K562 (cell line): ENCODE data around the gene RTP5. TPM values are rescaled to one million over a fixed set of nuclear protein-coding genes. Genes with fewer than 3 reads are reported as not detected.

Experiments
- ATAC-seq: fragments of 200-7000 bp; cut with Tn5 transposase; 3 replicates; pipeline ENCODE4 v1.9.1; 2020; ENCODE audit warnings: moderate library complexity
- BruUV-seq: library from RNA; stranded (reverse); fragments of 400-500 nt; replicated peaks from 2 replicates; lab custom pipeline; 2021; lab: Mats Ljungman, UMichigan
- CTCF ChIA-PET: fragments of 300-600 bp; formaldehyde crosslinking; extraction: SDS; loops from one replicate; lab custom pipeline; 2021; ENCODE audit warnings: low intra/inter-chr PET ratio; lab: Yijun Ruan, JAX
- POLR2A ChIA-PET: fragments of 300-600, 350-650 bp; sonication (Branson Sonifier 250); formaldehyde crosslinking; extraction: SDS; loops from one replicate; lab custom pipeline; 2021; ENCODE audit warnings: antibody characterized with exemption, inconsistent platforms; lab: Yijun Ruan, JAX
- DNase-seq, 4 experiments: peaks; one replicate each; pipeline versions ENCODE4 v3.0.0 to v3.0.0-alpha.2; 2011 to 2018; ENCODE audit warnings: low spot score in 3 of 4, mixed read lengths in 3 of 4; ENCODE audit errors: extremely low read depth in 1 of 4
- FAIRE-seq: peaks from 2 replicates; lab custom pipeline; 2011; peaks lifted over from hg19 to GRCh38; lab: Jason Lieb, UNC
- H2AFZ ChIP-seq: 2 replicates; pipeline ENCODE4 v1.6.0; 2011; ENCODE audit warnings: low read depth, low read length, control low read depth, inconsistent platforms
- H3K27ac ChIP-seq: fragments of 200-600 bp; 3 replicates; pipeline ENCODE4 v1.8.0; 2011; ENCODE audit warnings: low read depth, mild to moderate bottlenecking, control low read depth, inconsistent platforms, low read length, moderate library complexity, mixed read lengths; ENCODE audit errors: extremely low read depth
- H3K27me3 ChIP-seq, 2 experiments: fragments of 300-600 bp in 1 of 2; 2 replicates in 1 of 2; 3 replicates in 1 of 2; pipeline versions ENCODE4 v1.6.0 to v1.8.0; 2011; ENCODE audit warnings: inconsistent platforms in 2 of 2, low read length in 2 of 2, mild to moderate bottlenecking in 1 of 2, mixed read lengths in 1 of 2, moderate library complexity in 1 of 2; ENCODE audit not compliant: control insufficient read depth in 2 of 2, insufficient read depth in 2 of 2
- H3K36me3 ChIP-seq: fragments of 300-600 bp; 3 replicates; pipeline ENCODE4 v1.8.0; 2011; ENCODE audit warnings: mild to moderate bottlenecking, low read length, inconsistent platforms; ENCODE audit not compliant: control insufficient read depth, insufficient read depth
- H3K4me1 ChIP-seq, 2 experiments: fragments of 200-600 bp in 1 of 2; replicated peaks in 1 of 2; 2 replicates in 1 of 2; 3 replicates in 1 of 2; pipeline versions ENCODE4 v1.5.1 to v1.8.0; 2011; ENCODE audit warnings: inconsistent platforms in 2 of 2, low read length in 2 of 2, mild to moderate bottlenecking in 1 of 2, mixed read lengths in 1 of 2, moderate library complexity in 1 of 2; ENCODE audit not compliant: control insufficient read depth in 2 of 2, insufficient read depth in 2 of 2
- H3K4me2 ChIP-seq: 2 replicates; pipeline ENCODE4 v1.6.1; 2011; ENCODE audit warnings: low read length, control low read depth, inconsistent platforms, mixed read lengths; ENCODE audit not compliant: insufficient read depth
- H3K4me3 ChIP-seq: fragments of 200-600 bp; sonication (generic), shearing (Covaris generic); 2 replicates; pipeline ENCODE4 v1.5.1; 2016; ENCODE audit warnings: control low read depth, inconsistent platforms
- H3K79me2 ChIP-seq: fragments of 200-600 bp; 3 replicates; pipeline ENCODE4 v1.8.0; 2011; ENCODE audit warnings: low read length, inconsistent platforms; ENCODE audit not compliant: control insufficient read depth, insufficient read depth
- H3K9ac ChIP-seq, 2 experiments: 2 replicates each; pipeline versions ENCODE4 v1.6.0 to v1.6.1; 2011; ENCODE audit warnings: low read depth in 2 of 2, low read length in 2 of 2, control low read depth in 1 of 2, inconsistent platforms in 1 of 2, mild to moderate bottlenecking in 1 of 2, mixed read lengths in 1 of 2; ENCODE audit not compliant: insufficient read depth in 1 of 2
- H3K9me1 ChIP-seq: one replicate; pipeline ENCODE4 v1.6.0; 2011; ENCODE audit warnings: inconsistent platforms, mild to moderate bottlenecking, low read length, moderate library complexity; ENCODE audit not compliant: control insufficient read depth, insufficient read depth
- H3K9me3 ChIP-seq: replicated peaks from 2 replicates; pipeline ENCODE4 v1.5.1; 2011; ENCODE audit warnings: low read depth, low read length, inconsistent platforms; ENCODE audit not compliant: control insufficient read depth, insufficient read depth
- H4K20me1 ChIP-seq: replicated peaks from 2 replicates; pipeline ENCODE4 v1.6.1; 2011; ENCODE audit warnings: low read length, inconsistent platforms, mixed read lengths; ENCODE audit not compliant: control insufficient read depth, insufficient read depth
- E4F1 ChIP-seq: fragments of 250-450 bp; sonication (Bioruptor Pico); IDR thresholded peaks from 2 replicates; pipeline ENCODE4 v1.5.0; 2021; ENCODE audit warnings: mild to moderate bottlenecking, borderline replicate concordance
- MTF1 ChIP-seq: fragments of 250-450 bp; sonication (Bioruptor Pico); IDR thresholded peaks from 2 replicates; pipeline ENCODE4 v1.9.0; 2021; ENCODE audit warnings: moderate library complexity, mild to moderate bottlenecking, inconsistent platforms, borderline replicate concordance
- NCOA1 ChIP-seq: fragments of 450-650 bp; IDR thresholded peaks from 2 replicates; pipeline ENCODE4 v1.6.1; 2016; ENCODE audit warnings: low read depth
- NFIC ChIP-seq: fragments of 450-650 bp; IDR thresholded peaks from 2 replicates; pipeline ENCODE4 v1.6.1; 2017; ENCODE audit warnings: mild to moderate bottlenecking, inconsistent platforms
- PHF8 ChIP-seq: fragments of 200-600 bp; sonication (generic); IDR thresholded peaks from 2 replicates; pipeline ENCODE4 v1.6.1; 2012; ENCODE audit warnings: mixed run types, mild to moderate bottlenecking, inconsistent platforms, low read length, moderate library complexity, borderline replicate concordance
- POLR2AphosphoS5 ChIP-seq: IDR thresholded peaks from 2 replicates; pipeline ENCODE4 v1.6.1; 2011; ENCODE audit warnings: mild to moderate bottlenecking, low read depth, low read length, moderate library complexity; ENCODE audit not compliant: control insufficient read depth, insufficient read depth
- ZNF263 ChIP-seq: sonication (generic); formaldehyde crosslinking; IDR thresholded peaks from 2 replicates; pipeline ENCODE4 v1.8.0; 2022; ENCODE audit warnings: mild to moderate bottlenecking, missing genetic modification reagents, borderline replicate concordance
- ZZZ3 ChIP-seq: fragments of 450-650 bp; IDR thresholded peaks from 2 replicates; pipeline ENCODE4 v1.6.1; 2016; ENCODE audit warnings: antibody characterized with exemption, mild to moderate bottlenecking, moderate library complexity
- WGBS: fragments of 100-300 bp; shearing (Covaris generic); methylation state at CpG from one replicate; pipeline ENCODE4 v1.1.6; 2016; ENCODE audit warnings: low coverage, mixed read lengths; ENCODE audit not compliant: insufficient coverage; ENCODE audit errors: missing lambda C conversion rate; 5-methylcytosine and 5-hydroxymethylcytosine counted together
- in situ Hi-C: fragments of 300-500 bp; cut with MboI; formaldehyde crosslinking; loops from 4 replicates; pipeline ENCODE4 v1.15.0; 2018; ENCODE audit warnings: inconsistent platforms, mixed read lengths
- intact Hi-C: fragments of 100-400 bp; cut with micrococcal nuclease; formaldehyde crosslinking; loops from 2 replicates; pipeline ENCODE4 v1.14.2; 2022
- polyA plus RNA-seq, 8 experiments: library from polyadenylated mRNA; depleted of rRNA in 4 of 8; stranded (reverse) in 5 of 8; unstranded in 3 of 8; fragments of >200 nt; fragmentation: Nextera tagmentation in 2 of 8; fragmentation: Illumina TruSeq in 1 of 8; extraction: Ambion mirVana in 2 of 8; extraction: Trizol in 1 of 8; gene quantifications; 2 replicates each; pipeline versions ENCODE4 v1.2.1 to v1.2.3, GENCODE V29; 2011 to 2014; ENCODE audit warnings: inconsistent platforms in 1 of 8, missing spikeins in 1 of 8
- total RNA-seq, 7 experiments: library from RNA; depleted of rRNA in 6 of 7; stranded (reverse); fragments of >200 nt in 6 of 7; fragmentation: Illumina TruSeq in 2 of 7; extraction: Trizol in 2 of 7; gene quantifications; 2 replicates each; pipeline versions ENCODE4 v1.2.1 to v1.2.3, GENCODE V29; 2011 to 2021; ENCODE audit warnings: low replicate concordance in 1 of 7

The RTP5 gene
- total and polyA plus RNA-seq, 9 of the 15 experiments (the other 6 are each of a cell fraction or from before 2014, with no cell fraction given): not detected

GRCh38 chr2:241863536-241863954, 6.0 kb upstream of the RTP5 start:
- DNase-seq: no peak
- WGBS: 40% methylated on average over 1 of the region's 29 CpGs
- no peak overlapping the region for H3K9ac ChIP-seq
- ChIA-PET CTCF (no interaction called here), POLR2A (no interaction called here)
- no TSS peak for BruUV-seq
- H4K20me1 ChIP-seq: peaks cover 5% of the 10 kb centered on the region; the same call in 1 of the 2 replicates
- H3K9me3 ChIP-seq: peaks cover 4% of the 10 kb centered on the region; the same call in 1 of the 2 replicates
- H3K36me3 ChIP-seq: no peaks in the 10 kb centered on the region
- intact Hi-C loops (no loop called here), in situ Hi-C loops (no loop called here)
- peaks cover 4 to 40% of the 10 kb centered on the region in 2 experiments; a peak in 4 of 5 replicates for H3K27me3 ChIP-seq
- peaks cover 5 to 55% of the 10 kb centered on the region in 2 experiments; a peak in 4 of 5 replicates for H3K4me1 ChIP-seq
- no peak overlapping the region for H3K4me3 ChIP-seq
- no peaks in the 10 kb centered on the region for H3K9me1 ChIP-seq
- no peaks in the 10 kb centered on the region for H3K79me2 ChIP-seq
- H3K27ac ChIP-seq: no peak overlapping the region
- FAIRE-seq: no peak
- no peak overlapping the region for H2AFZ ChIP-seq
- no peak for TF ChIP-seq NFIC
- TF ChIP-seq E4F1 (CRISPR knock-in tag): no peak
- no peak for TF ChIP-seq NCOA1
- TF ChIP-seq ZNF263: no peak
- TF ChIP-seq POLR2AphosphoS5: no peak
- TF ChIP-seq ZZZ3: no peak
- TF ChIP-seq MTF1: no peak
- TF ChIP-seq PHF8: no peak
- ATAC-seq: no peak
- no peak overlapping the region for H3K4me2 ChIP-seq
